Activated T-helper 1 cell treated with anti-CD3 and anti-CD28 coated beads, Interleukin-2, amount 50 U/mL, for 16 hours (primary cell): ENCODE data around the gene KCNAB1.
"Not testable (repeated sequence)": the region's sequence is repeated elsewhere in the genome, so short reads cannot be mapped to it uniquely, and the experiment has no call there.

ENCODE experiments used
- DNase-seq, 2 donors: peaks; one replicate each; pipeline ENCODE4 v3.0.0-alpha.2; 2020; ENCODE audit warnings: low read depth in 1 of 2, low spot score in 1 of 2

KCNAB1 gene

GRCh38 chr3:156260331-156260730, 140.0 kb downstream of the KCNAB1 start:
- DNase-seq: no peak

- DNase-seq: no peak
Measured at GRCh38 chr3:156264771-156265170, 144.4 kb downstream of the KCNAB1 start.

- no peak for DNase-seq
Measured at GRCh38 chr3:156271508-156271907, 151.1 kb downstream of the KCNAB1 start.

GRCh38 chr3:156271995-156272719, 151.8 kb downstream of the KCNAB1 start:
- no peak for DNase-seq

GRCh38 chr3:156273111-156273694, 152.8 kb downstream of the KCNAB1 start:
- no peak for DNase-seq

GRCh38 chr3:156274791-156275190, 154.4 kb downstream of the KCNAB1 start:
- DNase-seq: no peak

- not testable (repeated sequence) for DNase-seq
Measured at GRCh38 chr3:156284637-156285036, 164.3 kb downstream of the KCNAB1 start.

- no peak for DNase-seq
Measured at GRCh38 chr3:156285626-156286025, 165.2 kb downstream of the KCNAB1 start.

- DNase-seq: no peak
Measured at GRCh38 chr3:156290924-156291271, 170.5 kb downstream of the KCNAB1 start.

- no peak for DNase-seq
Measured at GRCh38 chr3:156291272-156292123, 171.1 kb downstream of the KCNAB1 start.

GRCh38 chr3:156293566-156293965, 173.2 kb downstream of the KCNAB1 start:
- DNase-seq: no peak

- DNase-seq: no peak
Measured at GRCh38 chr3:156297582-156297981, 177.2 kb downstream of the KCNAB1 start.

- DNase-seq: no peak
Measured at GRCh38 chr3:156298014-156298413, 177.6 kb downstream of the KCNAB1 start.

GRCh38 chr3:156298938-156299337, 178.6 kb downstream of the KCNAB1 start:
- no peak for DNase-seq

- no peak for DNase-seq
Measured at GRCh38 chr3:156299569-156299968, 179.2 kb downstream of the KCNAB1 start.

- no peak for DNase-seq
Measured at GRCh38 chr3:156300371-156300770, 180.0 kb downstream of the KCNAB1 start.

- no peak for DNase-seq
Measured at GRCh38 chr3:156300929-156301840, 180.8 kb downstream of the KCNAB1 start.

GRCh38 chr3:156303001-156303707, 182.8 kb downstream of the KCNAB1 start:
- DNase-seq: no peak

- DNase-seq: no peak
Measured at GRCh38 chr3:156304406-156304805, 184.0 kb downstream of the KCNAB1 start.

- no peak for DNase-seq
Measured at GRCh38 chr3:156305672-156306071, 185.3 kb downstream of the KCNAB1 start.
